ENCODE results near the gene SBF1. TPM values are rescaled to one million over a fixed set of nuclear protein-coding genes. Genes with fewer than 3 reads are reported as not detected.
A peak's percentile ranks its signal among the peaks of the same experiment; 100 is the strongest.

The SBF1 gene
- total RNA-seq, 1 donor from 2014 or later, result 115 TPM

DNA sequence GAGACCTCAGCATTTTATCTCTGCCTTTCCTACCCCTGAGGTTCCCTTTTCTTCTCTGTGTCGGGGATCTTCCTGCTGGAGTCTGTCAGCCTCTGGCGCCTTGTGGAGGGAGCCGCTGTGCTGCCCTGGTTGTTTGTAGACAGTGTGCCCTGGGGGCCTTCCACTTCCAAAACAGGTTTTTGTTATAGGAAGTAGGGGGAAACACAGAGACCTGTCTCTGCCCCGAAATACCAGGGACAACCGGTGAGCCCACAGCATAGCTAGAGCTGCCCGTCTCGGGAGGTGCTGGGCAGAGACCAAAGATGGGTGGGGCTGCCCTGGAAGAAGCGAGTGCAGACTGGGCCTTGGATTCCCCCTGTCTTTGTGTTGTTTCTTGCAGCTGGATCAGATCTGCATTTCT is 41.2 kb upstream of the SBF1 start:
- Mint-ChIP-seq H3K36me3 (ENCODE audit: low read depth) (peaks cover 25% of the 10 kb centered on the region), H3K4me3 (no peak overlapping the region), H3K27ac (no peak overlapping the region), H3K9me3 (no peaks in the 10 kb centered on the region), H3K27me3 (no peaks in the 10 kb centered on the region), H3K4me1 (peaks cover 19% of the 10 kb centered on the region)
- intact Hi-C loops (cut with micrococcal nuclease), result no loop called here
- no peak for DNase-seq

DNA sequence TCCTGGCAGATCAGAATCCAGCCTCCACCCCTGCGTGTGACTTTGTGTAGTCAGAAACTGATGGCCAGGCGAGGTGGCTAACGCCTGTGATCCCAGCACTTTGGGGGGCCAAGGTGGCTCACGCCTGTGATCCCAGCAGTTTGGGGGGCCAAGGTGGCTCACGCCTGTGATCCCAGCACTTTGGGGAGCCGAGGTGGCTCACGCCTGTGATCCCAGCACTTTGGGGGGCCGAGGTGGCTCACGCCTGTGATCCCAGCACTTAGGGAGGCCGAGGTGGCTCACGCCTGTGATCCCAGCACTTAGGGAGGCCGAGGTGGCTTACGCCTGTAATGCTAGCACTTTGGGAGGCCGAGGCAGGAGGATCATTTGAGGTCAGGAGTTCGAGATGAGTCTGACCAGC is 38.3 kb upstream of the SBF1 start:
- no peak for DNase-seq
- intact Hi-C loops (cut with micrococcal nuclease), result no loop called here
- H3K9me3 Mint-ChIP-seq, result no peaks in the 10 kb centered on the region
- H3K27me3 Mint-ChIP-seq, result no peaks in the 10 kb centered on the region
- no peak overlapping the region for H3K27ac Mint-ChIP-seq
- H3K36me3 Mint-ChIP-seq (ENCODE audit: low read depth), result peaks cover 15% of the 10 kb centered on the region
- peaks cover 29% of the 10 kb centered on the region for H3K4me1 Mint-ChIP-seq
- H3K4me3 Mint-ChIP-seq, result no peak overlapping the region

GRCh38 chr22:50508897-50509296 is 34.1 kb upstream of the SBF1 start:
- peaks cover 22% of the 10 kb centered on the region for H3K4me1 Mint-ChIP-seq
- peak overlapping the region; percentile 87 for H3K4me3 Mint-ChIP-seq
- intact Hi-C loops (cut with micrococcal nuclease), result loop anchor here (1.0 to 10.0 kb wide), 7 partner anchors 16 to 257 kb away; partner anchors contain the start of genes HDAC10, PPP6R2, SBF1 and SCO2
- no peaks in the 10 kb centered on the region for H3K9me3 Mint-ChIP-seq
- H3K27me3 Mint-ChIP-seq, result peaks cover 1% of the 10 kb centered on the region
- H3K27ac Mint-ChIP-seq, result peak overlapping the region; percentile 87
- H3K36me3 Mint-ChIP-seq (ENCODE audit: low read depth), result peaks cover 8% of the 10 kb centered on the region
- no peak for DNase-seq

DNA sequence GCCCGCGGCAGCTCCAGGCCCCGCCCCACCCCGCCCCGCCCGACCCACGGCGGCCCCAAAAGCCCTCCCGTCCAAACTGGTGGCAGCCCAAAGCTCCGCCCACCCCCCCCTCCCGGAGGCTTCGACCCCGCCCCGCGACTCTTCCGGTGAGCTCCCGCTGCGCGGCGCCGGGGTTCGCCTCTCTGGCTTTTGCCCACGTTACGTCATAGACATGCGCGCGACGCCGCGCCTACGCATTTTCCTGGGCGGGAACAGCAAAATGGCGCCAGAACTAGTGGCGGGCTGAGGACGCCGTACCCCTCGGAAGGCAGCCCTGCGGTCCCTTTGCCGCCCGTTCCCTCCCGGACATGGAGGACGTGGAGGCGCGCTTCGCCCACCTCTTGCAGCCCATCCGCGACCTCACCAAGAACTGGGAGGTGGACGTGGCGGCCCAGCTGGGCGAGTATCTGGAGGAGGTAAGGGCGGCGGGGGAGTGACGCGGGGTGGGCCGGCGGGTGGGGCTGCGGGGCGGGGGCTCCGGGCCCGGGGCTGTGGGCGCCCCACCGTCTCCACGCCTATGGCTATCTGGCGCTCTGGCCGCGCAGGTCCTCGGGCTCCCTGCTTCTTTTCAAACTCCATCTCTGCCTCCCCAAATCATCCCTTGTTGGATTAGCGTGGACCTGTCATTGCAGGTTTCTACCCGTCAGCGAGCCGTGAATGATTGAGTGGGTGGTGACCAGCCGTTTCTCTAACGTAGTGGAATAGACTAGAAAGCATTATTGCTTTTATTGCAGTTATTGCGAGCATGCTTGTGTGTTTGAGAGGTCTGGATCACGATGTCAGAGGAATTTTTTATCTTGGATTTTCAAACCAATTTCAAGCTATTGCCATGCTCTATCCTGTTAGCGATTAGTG is 33.4 kb upstream of the SBF1 start, which contains the start of gene NCAPH2:
Gene NCAPH2 (plus strand): TSS at position 234 of the 894 bp plus-strand sequence. CDS start 114 bp downstream, at position 348.
- H3K4me1 Mint-ChIP-seq, result peaks cover 17% of the 10 kb centered on the region
- no peaks in the 10 kb centered on the region for H3K9me3 Mint-ChIP-seq
- H3K4me3 Mint-ChIP-seq, result peak within 1 kb of the TSS; percentile 90
- peak; percentile 100 for DNase-seq
- peaks cover 1% of the 10 kb centered on the region for H3K27me3 Mint-ChIP-seq
- peaks cover 8% of the 10 kb centered on the region for H3K36me3 Mint-ChIP-seq (ENCODE audit: low read depth)
- intact Hi-C loops (cut with micrococcal nuclease), result loop anchor here (1.0 to 10.0 kb wide), 8 partner anchors 17 to 256 kb away; partner anchors contain the start of genes CHKB, HDAC10, PPP6R2 and SBF1
- H3K27ac Mint-ChIP-seq, result peak within 1 kb of the TSS; percentile 97

GRCh38 chr22:50507421-50507990 is 32.7 kb upstream of the SBF1 start, which contains the start of gene LMF2:
TSS of gene LMF2 (minus strand) at chr22:50507702. CDS start at chr22:50507675, 27 bp downstream.
- H3K9me3 Mint-ChIP-seq, result no peaks in the 10 kb centered on the region
- DNase-seq, result peak; percentile 97
- peak within 1 kb of the TSS; percentile 90 for H3K4me3 Mint-ChIP-seq
- intact Hi-C loops (cut with micrococcal nuclease), result loop anchor here (1.0 to 10.0 kb wide), 4 partner anchors 55 to 255 kb away; partner anchors contain the start of genes CHKB, HDAC10 and PPP6R2
- H3K27me3 Mint-ChIP-seq, result peaks cover 1% of the 10 kb centered on the region
- H3K4me1 Mint-ChIP-seq, result peaks cover 15% of the 10 kb centered on the region
- peak within 1 kb of the TSS; percentile 97 for H3K27ac Mint-ChIP-seq
- H3K36me3 Mint-ChIP-seq (ENCODE audit: low read depth), result peaks cover 10% of the 10 kb centered on the region

- H3K36me3 Mint-ChIP-seq (ENCODE audit: low read depth), result peaks cover 7% of the 10 kb centered on the region
- DNase-seq, result no peak
- peak overlapping the region; percentile 63 for H3K27ac Mint-ChIP-seq
These were observed 32.0 kb upstream of the SBF1 start for GRCh38 chr22:50506611-50507420.

DNA sequence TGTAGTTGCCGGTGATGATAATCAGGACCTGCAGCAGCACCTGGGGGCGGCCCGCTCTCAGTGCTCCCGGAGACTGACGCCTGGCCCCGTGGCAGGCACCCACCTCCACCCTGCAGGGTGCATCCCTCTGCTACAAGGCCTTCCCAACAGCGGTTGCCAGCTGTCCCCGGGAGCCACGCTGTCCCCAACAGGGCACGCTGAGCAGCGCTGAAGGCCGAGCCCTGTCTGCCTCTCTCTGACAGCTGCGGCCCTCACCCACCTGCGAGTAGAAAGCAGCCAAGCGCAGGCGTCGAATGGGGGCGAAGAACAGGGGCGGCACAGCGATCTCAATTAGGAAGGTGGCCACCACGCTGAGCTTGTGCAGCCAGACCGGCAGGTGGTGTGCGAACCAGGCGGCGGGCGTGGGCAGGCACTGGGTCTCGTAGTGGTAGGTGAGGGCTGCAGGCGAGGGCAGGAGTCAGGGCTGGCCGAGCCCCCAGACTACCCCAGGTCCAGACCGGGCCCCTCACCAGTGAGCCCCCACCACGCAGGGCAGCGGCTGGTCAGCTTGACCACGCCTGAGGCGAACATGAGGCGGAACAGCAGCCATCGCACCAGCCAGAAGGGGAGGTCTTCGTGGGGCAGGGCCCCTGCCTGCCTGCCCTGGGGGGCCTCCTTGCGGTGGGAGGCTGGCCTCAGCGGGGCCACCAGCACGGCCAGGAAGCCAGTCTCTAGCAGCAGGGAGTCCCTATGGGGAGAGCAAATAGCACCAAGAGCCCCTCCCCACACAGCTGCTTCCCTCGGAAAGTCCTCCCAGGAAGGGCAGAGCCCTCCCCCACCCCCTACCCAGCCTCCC is 31.2 kb upstream of the SBF1 start:
- H3K27me3 Mint-ChIP-seq, result peaks cover 1% of the 10 kb centered on the region
- no peak overlapping the region for H3K27ac Mint-ChIP-seq
- peak overlapping the region; percentile 90 for H3K4me3 Mint-ChIP-seq
- peaks cover 7% of the 10 kb centered on the region for H3K36me3 Mint-ChIP-seq (ENCODE audit: low read depth)
- no peak for DNase-seq
- intact Hi-C loops (cut with micrococcal nuclease), result loop anchor here (5.0 to 10.0 kb wide), 3 partner anchors 54 to 254 kb away; partner anchors contain the start of genes HDAC10 and PPP6R2
- H3K9me3 Mint-ChIP-seq, result no peaks in the 10 kb centered on the region
- H3K4me1 Mint-ChIP-seq, result peaks cover 10% of the 10 kb centered on the region

More at GRCh38 chr22:50506611-50507420, 32.0 kb upstream of the SBF1 start:
- Mint-ChIP-seq H3K9me3 (no peaks in the 10 kb centered on the region), H3K27me3 (peaks cover 1% of the 10 kb centered on the region), H3K4me1 (peaks cover 10% of the 10 kb centered on the region), H3K4me3 (peak overlapping the region; percentile 90)
- intact Hi-C loops (cut with micrococcal nuclease), result loop anchor here (1.0 to 10.0 kb wide), 4 partner anchors 55 to 255 kb away; partner anchors contain the start of genes CHKB, HDAC10 and PPP6R2

DNA sequence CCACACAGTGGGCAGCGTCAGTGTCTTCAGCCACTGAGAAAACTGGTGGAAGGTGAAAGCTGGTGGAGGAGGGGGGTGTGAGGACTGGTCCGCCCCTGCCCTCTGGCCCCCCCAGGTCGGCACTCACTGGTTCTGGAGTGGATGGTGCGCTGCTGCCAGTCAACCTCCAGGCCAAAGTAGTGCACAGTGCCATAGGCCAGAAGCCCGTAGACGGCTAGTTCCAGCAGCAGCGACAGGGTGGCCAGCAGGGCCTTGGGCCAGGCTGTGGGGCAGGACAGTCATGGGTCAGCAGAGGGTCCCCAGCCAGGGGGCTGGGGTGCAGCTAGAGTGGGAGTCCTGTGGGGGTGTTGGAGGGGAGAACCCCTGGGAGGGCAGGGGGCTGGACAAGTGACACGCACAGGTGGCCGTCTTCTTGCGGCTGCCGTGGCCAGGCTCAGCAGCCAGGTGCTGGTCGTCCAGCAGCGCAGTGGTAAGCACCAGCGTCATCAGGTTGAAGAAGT is 30.5 kb upstream of the SBF1 start:
- DNase-seq, result no peak
- Mint-ChIP-seq H3K4me3 (no peak overlapping the region), H3K36me3 (ENCODE audit: low read depth) (peaks cover 7% of the 10 kb centered on the region), H3K27me3 (peaks cover 1% of the 10 kb centered on the region), H3K9me3 (no peaks in the 10 kb centered on the region), H3K4me1 (peaks cover 12% of the 10 kb centered on the region), H3K27ac (no peak overlapping the region)
- intact Hi-C loops (cut with micrococcal nuclease), result loop anchor here (5.0 to 10.0 kb wide), 3 partner anchors 53 to 253 kb away; partner anchors contain the start of genes HDAC10 and PPP6R2

DNA sequence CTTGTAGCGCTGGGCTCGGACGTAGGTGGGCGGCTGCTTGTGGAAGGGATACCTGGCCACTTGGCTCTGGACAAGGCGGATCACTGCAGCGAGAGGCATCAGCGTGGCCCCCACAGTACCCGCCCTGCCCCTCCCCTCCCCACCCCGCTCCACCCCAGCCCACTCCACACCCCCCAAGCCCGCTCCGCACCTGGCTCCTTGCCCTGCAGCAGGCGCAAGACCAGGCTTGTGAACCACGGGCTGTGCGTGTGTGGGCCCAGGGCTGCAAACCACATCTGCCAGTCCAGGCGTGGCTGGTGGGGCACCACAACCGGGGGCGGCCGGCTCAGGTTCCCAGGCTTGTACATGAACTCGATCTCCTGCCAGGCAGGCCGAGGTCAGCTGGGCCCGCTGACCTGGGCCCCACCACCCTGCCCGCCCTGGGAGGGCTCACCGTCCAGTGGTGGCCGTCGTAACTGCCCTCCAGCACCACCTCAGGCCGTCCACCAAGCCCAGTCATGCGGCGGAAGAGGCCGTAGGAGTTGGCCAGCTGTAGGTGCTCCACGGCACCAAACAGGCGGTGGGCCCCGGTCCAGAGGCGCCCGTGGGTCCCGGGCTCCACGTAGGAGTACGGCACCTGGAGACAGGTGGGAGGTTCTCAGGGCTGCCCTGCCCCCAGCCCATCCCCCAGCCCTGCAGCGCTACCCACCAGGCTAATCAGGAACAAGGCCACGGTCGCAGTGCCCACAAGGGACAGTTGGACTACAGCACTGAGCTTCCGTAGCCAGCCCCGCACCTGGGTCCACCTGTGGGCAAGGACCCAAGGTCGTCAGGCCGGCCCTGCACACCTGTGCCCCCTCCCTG is 29.8 kb upstream of the SBF1 start:
- intact Hi-C loops (cut with micrococcal nuclease), result loop anchor here (5.0 to 10.0 kb wide), 3 partner anchors 52 to 252 kb away; partner anchors contain the start of genes HDAC10 and PPP6R2
- no peaks in the 10 kb centered on the region for H3K9me3 Mint-ChIP-seq

GRCh38 chr22:50503475-50504145 is 28.8 kb upstream of the SBF1 start:
- H3K27me3 Mint-ChIP-seq, result peaks cover 1% of the 10 kb centered on the region
- peaks cover 3% of the 10 kb centered on the region for H3K4me1 Mint-ChIP-seq
- H3K9me3 Mint-ChIP-seq, result no peaks in the 10 kb centered on the region
- no peak for DNase-seq
- intact Hi-C loops (cut with micrococcal nuclease), result loop anchor here (10.0 kb wide), 1 partner anchor 159 kb away; the partner anchor contains the start of gene PPP6R2
- peaks cover 4% of the 10 kb centered on the region for H3K36me3 Mint-ChIP-seq (ENCODE audit: low read depth)
- H3K27ac Mint-ChIP-seq, result no peak overlapping the region
- H3K4me3 Mint-ChIP-seq, result no peak overlapping the region

More for the DNA sequence above, 29.8 kb upstream of the SBF1 start:
- Mint-ChIP-seq H3K27me3 (peaks cover 1% of the 10 kb centered on the region), H3K4me3 (no peak overlapping the region), H3K36me3 (ENCODE audit: low read depth) (peaks cover 6% of the 10 kb centered on the region), H3K27ac (no peak overlapping the region), H3K4me1 (peaks cover 11% of the 10 kb centered on the region)
- DNase-seq, result no peak

All from activated CD4-positive, alpha-beta T cell treated with anti-CD3 and anti-CD28 coated beads, Interleukin-2, amount 10 ng/mL, durations not matched to agents 24 days and 14 days (primary cell).